HEK293 (cell line): Measurements from ENCODE around the gene MBD5.

Experiments used
- CTCF ChIA-PET: fragments of 350-600 bp; formaldehyde crosslinking; extraction: SDS; loops from one replicate; lab custom pipeline; 2021; ENCODE audit warnings: antibody characterized with exemption; lab: Yijun Ruan, JAX
- POLR2A ChIA-PET: fragments of 300-600 bp; formaldehyde crosslinking; extraction: SDS; loops from one replicate; lab custom pipeline; 2020; ENCODE audit warnings: antibody characterized with exemption, inconsistent platforms; lab: Yijun Ruan, JAX
- H3K27ac ChIP-seq: fragments of 200-500 bp; sonication (Bioruptor generic); 2 replicates; pipeline ENCODE4 v1.5.1; 2014; ENCODE audit warnings: low read depth, low read length, control low read depth, inconsistent platforms; ENCODE audit errors: extremely low read depth
- H3K36me3 ChIP-seq, 2 experiments: fragments of 200-500 bp in 1 of 2; sonication (Bioruptor generic) in 1 of 2; 1 replicate in 1 of 2; 2 replicates in 1 of 2; pipeline ENCODE4 v1.5.1; 2014 to 2017; ENCODE audit warnings: inconsistent platforms in 2 of 2, low read length in 2 of 2; ENCODE audit not compliant: control insufficient read depth in 2 of 2, insufficient read depth in 1 of 2
- H3K4me1 ChIP-seq: fragments of 200-500 bp; sonication (Bioruptor generic); 2 replicates; pipeline ENCODE4 v1.5.1; 2014; ENCODE audit warnings: mild to moderate bottlenecking, low read length, inconsistent platforms; ENCODE audit not compliant: control insufficient read depth, insufficient read depth
- H3K4me3 ChIP-seq: 2 replicates; pipeline ENCODE4 v1.5.1; 2011; ENCODE audit warnings: low read depth, mild to moderate bottlenecking, control low read depth, low read length, moderate library complexity
- H3K9me3 ChIP-seq: fragments of 200-500 bp; sonication (Bioruptor generic); 2 replicates; pipeline ENCODE4 v1.5.1; 2014; ENCODE audit warnings: low read depth, low read length, inconsistent platforms; ENCODE audit not compliant: control insufficient read depth, insufficient read depth
- BCL11B ChIP-seq: fragments of 450-650 bp; formaldehyde crosslinking; IDR thresholded peaks from 2 replicates; pipeline ENCODE4 v1.5.1; 2016; ENCODE audit warnings: low read depth, missing biosample characterization, missing genetic modification characterization
- GLIS1 ChIP-seq: fragments of 450-650 bp; formaldehyde crosslinking; IDR thresholded peaks from 2 replicates; pipeline ENCODE4 v1.5.1; 2016; ENCODE audit warnings: missing biosample characterization, missing genetic modification characterization
- GLIS2 ChIP-seq: fragments of 450-650 bp; formaldehyde crosslinking; IDR thresholded peaks from 2 replicates; pipeline ENCODE4 v1.5.1; 2016; ENCODE audit warnings: missing biosample characterization, missing genetic modification characterization
- KLF16 ChIP-seq: fragments of 450-650 bp; formaldehyde crosslinking; IDR thresholded peaks from 2 replicates; pipeline ENCODE4 v1.5.1; 2017; ENCODE audit warnings: missing biosample characterization, missing genetic modification characterization
- REPIN1 ChIP-seq: fragments of 450-650 bp; formaldehyde crosslinking; IDR thresholded peaks from 2 replicates; pipeline ENCODE4 v1.5.1; 2017; ENCODE audit warnings: missing biosample characterization, missing genetic modification characterization, low read depth
- SCRT1 ChIP-seq: fragments of 450-650 bp; formaldehyde crosslinking; IDR thresholded peaks from 2 replicates; pipeline ENCODE4 v1.5.1; 2016; ENCODE audit warnings: missing biosample characterization, missing genetic modification characterization, borderline replicate concordance
- TCF7L2 ChIP-seq: IDR thresholded peaks from 2 replicates; pipeline ENCODE4 v1.6.1; 2011; ENCODE audit warnings: low read depth, mild to moderate bottlenecking, inconsistent platforms, low read length, moderate library complexity, borderline replicate concordance
- YY1 ChIP-seq: fragments of 450-650 bp; formaldehyde crosslinking; IDR thresholded peaks from 2 replicates; pipeline ENCODE4 v1.5.1; 2018; ENCODE audit warnings: missing biosample characterization, missing genetic modification characterization
- ZBTB1 ChIP-seq: fragments of 450-650 bp; formaldehyde crosslinking; IDR thresholded peaks from 2 replicates; pipeline ENCODE4 v1.5.1; 2016; ENCODE audit warnings: missing biosample characterization, missing genetic modification characterization
- ZBTB8A ChIP-seq: fragments of 450-650 bp; formaldehyde crosslinking; IDR thresholded peaks from 2 replicates; pipeline ENCODE4 v1.5.1; 2016; ENCODE audit warnings: missing biosample characterization, missing genetic modification characterization
- ZNF157 ChIP-seq: fragments of 450-650 bp; formaldehyde crosslinking; IDR thresholded peaks from 2 replicates; pipeline ENCODE4 v1.5.1; 2016; ENCODE audit warnings: missing biosample characterization, missing genetic modification characterization
- ZNF2 ChIP-seq: fragments of 450-650 bp; formaldehyde crosslinking; IDR thresholded peaks from 2 replicates; pipeline ENCODE4 v1.5.1; 2016; ENCODE audit warnings: missing biosample characterization, missing genetic modification characterization
- ZNF202 ChIP-seq: fragments of 450-650 bp; formaldehyde crosslinking; IDR thresholded peaks from 2 replicates; pipeline ENCODE4 v1.5.1; 2016; ENCODE audit warnings: missing biosample characterization, missing genetic modification characterization, borderline replicate concordance
- ZNF211 ChIP-seq: fragments of 450-650 bp; formaldehyde crosslinking; IDR thresholded peaks from 2 replicates; pipeline ENCODE4 v1.5.1; 2016; ENCODE audit warnings: low read depth, missing biosample characterization, missing genetic modification characterization
- ZNF335 ChIP-seq: fragments of 450-650 bp; formaldehyde crosslinking; conservative IDR thresholded peaks from 2 replicates; pipeline ENCODE4 v1.5.1; 2016; ENCODE audit warnings: missing biosample characterization, missing genetic modification characterization
- ZNF549 ChIP-seq: fragments of 450-650 bp; IDR thresholded peaks from 2 replicates; pipeline ENCODE4 v1.5.1; 2018; ENCODE audit warnings: missing biosample characterization, missing genetic modification characterization, mild to moderate bottlenecking, inconsistent platforms, moderate library complexity
- ZNF558 ChIP-seq: fragments of 450-650 bp; formaldehyde crosslinking; IDR thresholded peaks from 2 replicates; pipeline ENCODE4 v1.5.1; 2016; ENCODE audit warnings: missing biosample characterization, missing genetic modification characterization
- ZNF560 ChIP-seq: fragments of 450-650 bp; formaldehyde crosslinking; IDR thresholded peaks from 2 replicates; pipeline ENCODE4 v1.5.1; 2017; ENCODE audit warnings: missing biosample characterization, missing genetic modification characterization, borderline replicate concordance
- ZNF600 ChIP-seq: fragments of 450-650 bp; formaldehyde crosslinking; IDR thresholded peaks from 2 replicates; pipeline ENCODE4 v1.5.1; 2016; ENCODE audit warnings: missing biosample characterization, missing genetic modification characterization
- ZNF830 ChIP-seq: fragments of 450-650 bp; IDR thresholded peaks from 2 replicates; pipeline ENCODE4 v1.5.0; 2018; ENCODE audit warnings: missing biosample characterization, missing genetic modification characterization, low read depth, mild to moderate bottlenecking, moderate library complexity
- ZSCAN23 ChIP-seq: fragments of 450-650 bp; formaldehyde crosslinking; IDR thresholded peaks from 2 replicates; pipeline ENCODE4 v1.5.1; 2016; ENCODE audit warnings: missing biosample characterization, missing genetic modification characterization
- TF ChIP-seq, protein P1 (sequence below): IDR thresholded peaks from 2 replicates; pipeline ENCODE4 v1.6.1; 2011; ENCODE audit warnings: mild to moderate bottlenecking, low read depth, low read length, borderline replicate concordance
- TF ChIP-seq, protein P2 (sequence below): fragments of 450-650 bp; formaldehyde crosslinking; conservative IDR thresholded peaks from 2 replicates; pipeline ENCODE4 v1.5.1; 2016; ENCODE audit warnings: low read depth, missing biosample characterization, missing genetic modification characterization
- TF ChIP-seq, protein P3 (sequence below): fragments of 450-650 bp; formaldehyde crosslinking; IDR thresholded peaks from 2 replicates; pipeline ENCODE4 v1.5.1; 2016; ENCODE audit warnings: missing biosample characterization, missing genetic modification characterization
- TF ChIP-seq, protein P4 (sequence below): fragments of 450-650 bp; formaldehyde crosslinking; IDR thresholded peaks from 2 replicates; pipeline ENCODE4 v1.5.1; 2017; ENCODE audit warnings: missing biosample characterization, missing genetic modification characterization
- TF ChIP-seq, protein P5 (sequence below): fragments of 450-650 bp; formaldehyde crosslinking; IDR thresholded peaks from 2 replicates; pipeline ENCODE4 v1.5.1; 2016; ENCODE audit warnings: missing biosample characterization, missing genetic modification characterization

Gene MBD5

DNA sequence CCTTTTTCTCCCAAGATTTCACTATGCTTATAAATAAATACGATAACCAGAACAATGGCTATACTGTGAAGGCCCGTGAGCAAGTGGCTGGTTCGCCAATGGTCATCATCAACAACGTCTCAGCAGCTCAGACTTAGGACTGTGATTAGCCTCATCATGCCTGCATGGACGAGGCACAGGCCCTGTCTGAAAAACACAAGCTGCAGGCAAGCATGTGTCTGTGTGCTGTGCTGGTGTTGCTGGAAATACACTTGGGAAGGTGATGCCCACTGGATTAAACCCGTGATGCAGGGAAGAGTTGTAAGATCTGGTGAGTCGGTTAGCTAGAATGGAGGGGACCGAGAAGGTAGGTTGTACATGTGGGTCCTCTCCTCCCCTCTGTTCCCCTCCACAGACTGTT lies 512.1 kb downstream of the MBD5 start:
- TF ChIP-seq BCL11B (tag by site-specific recombination) (no peak), ZNF600 (tag by site-specific recombination) (no peak), ZNF558 (tag by site-specific recombination) (no peak), ZNF211 (tag by site-specific recombination) (no peak), ZNF560 (tag by site-specific recombination) (no peak), GLIS2 (tag by site-specific recombination) (no peak), YY1 (tag by site-specific recombination) (no peak)
- TF ChIP-seq, protein P1, sequence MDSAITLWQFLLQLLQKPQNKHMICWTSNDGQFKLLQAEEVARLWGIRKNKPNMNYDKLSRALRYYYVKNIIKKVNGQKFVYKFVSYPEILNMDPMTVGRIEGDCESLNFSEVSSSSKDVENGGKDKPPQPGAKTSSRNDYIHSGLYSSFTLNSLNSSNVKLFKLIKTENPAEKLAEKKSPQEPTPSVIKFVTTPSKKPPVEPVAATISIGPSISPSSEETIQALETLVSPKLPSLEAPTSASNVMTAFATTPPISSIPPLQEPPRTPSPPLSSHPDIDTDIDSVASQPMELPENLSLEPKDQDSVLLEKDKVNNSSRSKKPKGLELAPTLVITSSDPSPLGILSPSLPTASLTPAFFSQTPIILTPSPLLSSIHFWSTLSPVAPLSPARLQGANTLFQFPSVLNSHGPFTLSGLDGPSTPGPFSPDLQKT: no peak
- CTCF ChIA-PET: interaction anchor here (1.4 kb wide), 1 partner anchor 24 kb away, joined by 6 read pairs; no protein-coding TSS in a partner anchor
- Histone ChIP-seq H3K27ac (no peak overlapping the region), H3K9me3 (no peaks in the 10 kb centered on the region), H3K36me3 (no peaks in the 10 kb centered on the region), H3K4me1 (no peaks in the 10 kb centered on the region), H3K4me3 (no peak overlapping the region)
- POLR2A ChIA-PET: no interaction called here

DNA sequence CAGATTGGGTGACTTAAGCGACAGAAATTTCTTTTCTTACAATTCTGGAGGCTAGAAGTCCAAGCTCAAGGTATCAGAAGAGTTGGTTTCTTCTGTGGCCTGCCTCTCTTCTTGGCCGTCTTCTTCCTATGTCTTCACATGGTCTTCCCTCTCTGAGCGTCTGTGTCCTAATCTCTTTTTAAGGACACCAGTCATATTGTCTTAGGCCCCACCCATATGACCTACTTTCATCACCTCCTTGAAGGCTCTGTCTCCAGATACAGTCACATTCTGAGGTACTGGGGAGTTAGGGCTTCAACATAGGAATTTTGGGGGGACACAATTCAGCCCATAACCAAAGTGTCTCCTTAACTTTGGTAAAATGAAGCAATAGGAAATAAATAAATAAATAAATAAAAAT lies 512.8 kb downstream of the MBD5 start:
- CTCF ChIA-PET: interaction anchor here (0.6 to 1.4 kb wide), 3 partner anchors 24 to 456 kb away, joined by 3 to 7 read pairs (median 6); no protein-coding TSS in a partner anchor
- Histone ChIP-seq H3K9me3 (no peaks in the 10 kb centered on the region), H3K27ac (no peak overlapping the region)

More for the DNA sequence above, 512.8 kb downstream of the MBD5 start:
- POLR2A ChIA-PET: no interaction called here
- H3K4me1 ChIP-seq: no peaks in the 10 kb centered on the region
- no peak overlapping the region for H3K4me3 ChIP-seq
- H3K36me3 ChIP-seq: no peaks in the 10 kb centered on the region
- TF ChIP-seq ZNF157: no peak
- no peak for TF ChIP-seq ZNF202 (tag by site-specific recombination)
- TF ChIP-seq, protein P2, sequence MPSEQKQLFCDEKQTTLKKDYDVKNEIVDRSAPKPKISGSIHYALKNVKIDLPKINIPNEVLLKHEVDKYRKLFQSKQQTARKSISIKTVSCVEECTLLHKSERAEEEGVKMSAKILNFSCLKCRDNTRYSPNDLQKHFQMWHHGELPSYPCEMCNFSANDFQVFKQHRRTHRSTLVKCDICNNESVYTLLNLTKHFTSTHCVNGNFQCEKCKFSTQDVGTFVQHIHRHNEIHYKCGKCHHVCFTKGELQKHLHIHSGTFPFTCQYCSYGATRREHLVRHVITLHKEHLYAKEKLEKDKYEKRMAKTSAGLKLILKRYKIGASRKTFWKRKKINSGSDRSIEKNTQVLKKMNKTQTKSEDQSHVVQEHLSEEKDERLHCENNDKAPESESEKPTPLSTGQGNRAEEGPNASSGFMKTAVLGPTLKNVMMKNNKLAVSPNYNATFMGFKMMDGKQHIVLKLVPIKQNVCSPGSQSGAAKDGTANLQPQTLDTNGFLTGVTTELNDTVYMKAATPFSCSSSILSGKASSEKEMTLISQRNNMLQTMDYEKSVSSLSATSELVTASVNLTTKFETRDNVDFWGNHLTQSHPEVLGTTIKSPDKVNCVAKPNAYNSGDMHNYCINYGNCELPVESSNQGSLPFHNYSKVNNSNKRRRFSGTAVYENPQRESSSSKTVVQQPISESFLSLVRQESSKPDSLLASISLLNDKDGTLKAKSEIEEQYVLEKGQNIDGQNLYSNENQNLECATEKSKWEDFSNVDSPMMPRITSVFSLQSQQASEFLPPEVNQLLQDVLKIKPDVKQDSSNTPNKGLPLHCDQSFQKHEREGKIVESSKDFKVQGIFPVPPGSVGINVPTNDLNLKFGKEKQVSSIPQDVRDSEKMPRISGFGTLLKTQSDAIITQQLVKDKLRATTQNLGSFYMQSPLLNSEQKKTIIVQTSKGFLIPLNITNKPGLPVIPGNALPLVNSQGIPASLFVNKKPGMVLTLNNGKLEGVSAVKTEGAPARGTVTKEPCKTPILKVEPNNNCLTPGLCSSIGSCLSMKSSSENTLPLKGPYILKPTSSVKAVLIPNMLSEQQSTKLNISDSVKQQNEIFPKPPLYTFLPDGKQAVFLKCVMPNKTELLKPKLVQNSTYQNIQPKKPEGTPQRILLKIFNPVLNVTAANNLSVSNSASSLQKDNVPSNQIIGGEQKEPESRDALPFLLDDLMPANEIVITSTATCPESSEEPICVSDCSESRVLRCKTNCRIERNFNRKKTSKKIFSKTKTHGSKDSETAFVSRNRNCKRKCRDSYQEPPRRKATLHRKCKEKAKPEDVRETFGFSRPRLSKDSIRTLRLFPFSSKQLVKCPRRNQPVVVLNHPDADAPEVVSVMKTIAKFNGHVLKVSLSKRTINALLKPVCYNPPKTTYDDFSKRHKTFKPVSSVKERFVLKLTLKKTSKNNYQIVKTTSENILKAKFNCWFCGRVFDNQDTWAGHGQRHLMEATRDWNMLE (tag by site-specific recombination): no peak
- no peak for TF ChIP-seq ZNF2 (tag by site-specific recombination)
- TF ChIP-seq KLF16 (tag by site-specific recombination): no peak
- no peak for TF ChIP-seq SCRT1
- no peak for TF ChIP-seq ZSCAN23 (tag by site-specific recombination)
- TF ChIP-seq, protein P3, sequence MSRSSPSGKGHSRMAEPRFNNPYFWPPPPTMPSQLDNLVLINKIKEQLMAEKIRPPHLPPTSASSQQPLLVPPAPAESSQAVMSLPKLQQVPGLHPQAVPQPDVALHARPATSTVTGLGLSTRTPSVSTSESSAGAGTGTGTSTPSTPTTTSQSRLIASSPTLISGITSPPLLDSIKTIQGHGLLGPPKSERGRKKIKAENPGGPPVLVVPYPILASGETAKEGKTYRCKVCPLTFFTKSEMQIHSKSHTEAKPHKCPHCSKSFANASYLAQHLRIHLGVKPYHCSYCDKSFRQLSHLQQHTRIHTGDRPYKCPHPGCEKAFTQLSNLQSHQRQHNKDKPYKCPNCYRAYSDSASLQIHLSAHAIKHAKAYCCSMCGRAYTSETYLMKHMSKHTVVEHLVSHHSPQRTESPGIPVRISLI: no peak
- TF ChIP-seq, protein P4, sequence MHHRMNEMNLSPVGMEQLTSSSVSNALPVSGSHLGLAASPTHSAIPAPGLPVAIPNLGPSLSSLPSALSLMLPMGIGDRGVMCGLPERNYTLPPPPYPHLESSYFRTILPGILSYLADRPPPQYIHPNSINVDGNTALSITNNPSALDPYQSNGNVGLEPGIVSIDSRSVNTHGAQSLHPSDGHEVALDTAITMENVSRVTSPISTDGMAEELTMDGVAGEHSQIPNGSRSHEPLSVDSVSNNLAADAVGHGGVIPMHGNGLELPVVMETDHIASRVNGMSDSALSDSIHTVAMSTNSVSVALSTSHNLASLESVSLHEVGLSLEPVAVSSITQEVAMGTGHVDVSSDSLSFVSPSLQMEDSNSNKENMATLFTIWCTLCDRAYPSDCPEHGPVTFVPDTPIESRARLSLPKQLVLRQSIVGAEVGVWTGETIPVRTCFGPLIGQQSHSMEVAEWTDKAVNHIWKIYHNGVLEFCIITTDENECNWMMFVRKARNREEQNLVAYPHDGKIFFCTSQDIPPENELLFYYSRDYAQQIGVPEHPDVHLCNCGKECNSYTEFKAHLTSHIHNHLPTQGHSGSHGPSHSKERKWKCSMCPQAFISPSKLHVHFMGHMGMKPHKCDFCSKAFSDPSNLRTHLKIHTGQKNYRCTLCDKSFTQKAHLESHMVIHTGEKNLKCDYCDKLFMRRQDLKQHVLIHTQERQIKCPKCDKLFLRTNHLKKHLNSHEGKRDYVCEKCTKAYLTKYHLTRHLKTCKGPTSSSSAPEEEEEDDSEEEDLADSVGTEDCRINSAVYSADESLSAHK (tag by site-specific recombination): no peak
- no peak for TF ChIP-seq ZBTB1 (tag by site-specific recombination)
- TF ChIP-seq REPIN1 (tag by site-specific recombination): no peak
- no peak for TF ChIP-seq ZNF830 (tag by site-specific recombination)
- TF ChIP-seq ZBTB8A (tag by site-specific recombination): no peak
- no peak for TF ChIP-seq ZNF335 (tag by site-specific recombination)
- no peak for TF ChIP-seq TCF7L2
- TF ChIP-seq ZNF549 (tag by site-specific recombination): no peak
- no peak for TF ChIP-seq GLIS1 (tag by site-specific recombination)
- TF ChIP-seq, protein P5, sequence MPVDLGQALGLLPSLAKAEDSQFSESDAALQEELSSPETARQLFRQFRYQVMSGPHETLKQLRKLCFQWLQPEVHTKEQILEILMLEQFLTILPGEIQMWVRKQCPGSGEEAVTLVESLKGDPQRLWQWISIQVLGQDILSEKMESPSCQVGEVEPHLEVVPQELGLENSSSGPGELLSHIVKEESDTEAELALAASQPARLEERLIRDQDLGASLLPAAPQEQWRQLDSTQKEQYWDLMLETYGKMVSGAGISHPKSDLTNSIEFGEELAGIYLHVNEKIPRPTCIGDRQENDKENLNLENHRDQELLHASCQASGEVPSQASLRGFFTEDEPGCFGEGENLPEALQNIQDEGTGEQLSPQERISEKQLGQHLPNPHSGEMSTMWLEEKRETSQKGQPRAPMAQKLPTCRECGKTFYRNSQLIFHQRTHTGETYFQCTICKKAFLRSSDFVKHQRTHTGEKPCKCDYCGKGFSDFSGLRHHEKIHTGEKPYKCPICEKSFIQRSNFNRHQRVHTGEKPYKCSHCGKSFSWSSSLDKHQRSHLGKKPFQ: no peak
